ENCODE results near the gene CHMP6.
A peak's percentile ranks its signal among the peaks of the same experiment; 100 is the strongest.

CHMP6 gene

DNA sequence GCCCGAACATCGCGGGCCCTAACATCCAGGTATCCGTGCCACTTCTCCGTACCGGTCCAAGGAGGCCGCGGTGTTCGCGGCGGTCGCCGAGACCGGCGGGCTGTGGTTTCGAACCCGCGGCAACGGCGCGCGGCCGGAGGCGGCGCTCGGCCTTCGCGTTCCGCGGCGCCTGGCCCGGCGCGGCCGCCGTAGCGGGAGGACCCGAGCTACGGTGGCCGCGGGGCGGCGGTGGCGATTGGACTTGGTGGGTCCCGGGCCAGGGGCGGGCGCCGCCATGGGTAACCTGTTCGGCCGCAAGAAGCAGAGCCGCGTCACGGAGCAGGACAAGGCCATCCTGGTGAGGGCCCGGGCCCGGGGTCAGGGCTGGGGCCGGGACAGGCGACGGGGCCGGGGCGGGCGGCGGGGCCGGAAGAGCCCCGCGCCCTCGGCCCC, at the start of gene CHMP6:
TSS of gene CHMP6 (plus strand) at position 197 of the 432 bp plus-strand sequence. CDS start at position 275, 78 bp downstream.
- peak; percentile 58 to 64 for ATAC-seq

DNA sequence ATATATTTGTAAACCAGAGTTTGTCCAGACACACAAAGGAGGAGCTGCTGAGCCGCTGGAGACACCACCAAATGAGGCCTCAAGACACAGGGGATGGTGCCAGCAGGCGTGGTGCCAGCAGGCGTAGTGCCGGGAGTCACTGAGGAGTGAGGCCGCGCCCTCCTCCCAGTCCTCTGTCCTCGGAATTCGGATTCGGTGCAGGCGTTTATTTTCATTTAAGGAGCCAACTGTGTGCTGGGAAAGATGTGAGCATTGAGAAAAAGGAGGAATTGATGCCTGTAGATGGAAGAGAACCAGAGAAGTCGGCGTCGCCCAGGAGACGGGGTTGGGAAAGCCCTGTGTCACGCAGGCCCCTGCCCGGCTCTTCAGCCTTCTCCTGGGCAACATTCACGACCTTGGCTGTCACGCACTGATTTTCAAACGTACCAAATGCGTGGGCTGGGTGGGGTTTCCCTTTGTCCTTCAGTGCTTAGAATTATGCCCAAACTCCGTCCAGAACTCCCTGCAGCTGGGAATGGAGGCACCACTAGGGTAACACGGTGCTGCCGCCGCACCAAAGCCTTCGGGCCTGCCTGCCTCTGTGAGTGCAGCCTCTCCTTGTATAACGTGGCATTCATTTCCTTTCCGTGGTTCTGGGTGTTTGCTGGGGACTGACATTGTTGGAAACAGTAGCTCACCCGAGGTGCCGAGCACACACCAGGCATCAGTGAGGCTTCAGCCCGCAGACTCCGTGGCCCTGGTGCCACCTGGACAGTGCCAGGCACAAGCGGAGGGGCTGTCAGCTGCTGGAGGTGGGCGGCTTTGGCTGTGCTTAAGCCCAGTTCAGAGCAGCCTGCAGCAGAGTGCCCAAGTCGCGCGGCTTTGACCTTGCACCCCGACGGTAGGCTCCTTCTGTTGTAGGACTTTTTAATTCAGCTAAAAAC, 49.0 kb upstream of the CHMP6 start:
- no peak for ATAC-seq

DNA sequence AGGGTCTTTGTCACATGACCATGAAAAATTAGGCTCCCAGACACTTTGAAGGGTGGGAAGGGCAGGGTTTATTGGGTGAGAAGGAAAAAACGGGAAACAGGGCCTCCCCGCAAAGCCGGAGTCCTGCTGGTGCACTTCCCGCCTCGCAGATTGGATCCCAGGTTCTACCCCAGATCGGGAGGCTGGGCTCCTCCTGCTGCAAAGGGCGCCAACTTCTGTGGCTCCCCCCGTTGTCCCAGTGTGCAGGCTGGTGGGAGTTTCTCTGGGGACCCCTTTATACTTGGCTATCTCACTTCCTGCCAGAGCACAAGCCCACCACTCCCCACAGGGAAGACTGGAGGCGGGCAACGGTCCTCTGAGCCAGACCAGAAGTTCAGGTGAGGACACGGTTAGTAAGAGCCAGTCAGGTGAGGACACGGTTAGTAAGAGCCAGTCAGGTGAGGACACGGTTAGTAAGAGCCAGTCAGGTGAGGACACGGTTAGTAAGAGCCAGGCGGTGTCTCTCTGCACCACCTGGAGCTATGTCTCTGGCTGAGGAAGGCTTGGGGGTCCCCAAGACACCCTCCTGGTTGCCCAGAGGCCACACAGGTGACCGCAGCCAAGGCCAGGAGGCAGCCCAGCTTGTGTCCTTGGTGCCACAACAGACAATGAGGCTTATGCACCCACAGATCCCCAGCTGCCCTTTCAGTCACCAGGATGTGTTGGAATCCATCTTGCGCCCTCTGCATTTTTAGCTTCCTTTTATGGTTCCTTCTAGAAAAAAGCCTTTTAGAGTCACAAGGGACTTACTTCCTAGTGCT, 48.1 kb upstream of the CHMP6 start:
- no peak for ATAC-seq

DNA sequence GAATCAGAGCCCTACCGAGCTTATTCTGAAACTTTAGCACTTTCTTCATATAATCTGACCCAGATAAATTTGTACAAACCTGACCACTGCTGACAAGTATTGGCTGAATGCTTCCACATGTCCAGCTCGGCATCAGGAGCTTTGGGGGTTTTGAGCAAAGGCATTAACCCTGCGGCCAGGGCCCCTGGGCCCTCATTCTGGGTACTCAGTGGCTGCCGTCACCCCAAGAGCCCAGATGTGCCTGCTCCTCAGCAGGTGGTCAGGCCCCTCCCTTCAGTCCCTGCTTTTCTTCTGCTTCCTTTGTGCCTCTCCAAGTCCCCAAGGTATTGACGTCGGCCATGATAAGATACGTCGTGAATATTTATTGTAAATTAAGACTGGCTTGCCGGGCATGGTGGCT, 47.3 kb upstream of the CHMP6 start:
- no peak for ATAC-seq

DNA sequence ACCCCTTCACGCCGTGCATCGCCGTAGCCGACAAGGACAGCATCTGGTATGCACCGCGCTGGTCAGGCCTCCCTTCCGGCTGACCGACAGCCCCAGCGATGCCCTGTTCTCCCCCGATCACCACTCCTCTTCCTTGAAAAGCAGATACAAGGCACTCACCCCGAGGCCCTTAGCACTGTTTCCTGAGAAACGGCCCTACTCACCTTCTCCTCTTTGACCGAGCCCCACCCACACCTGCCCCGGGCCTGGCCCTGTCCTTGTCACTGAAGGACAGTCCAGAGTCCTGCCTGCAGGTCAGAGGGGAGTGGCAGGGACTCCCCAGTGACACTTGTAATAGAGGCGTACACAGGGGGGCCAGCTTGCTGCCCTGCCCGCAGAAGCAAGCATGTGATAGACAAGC, 45.9 kb upstream of the CHMP6 start:
- ATAC-seq, result no peak

DNA sequence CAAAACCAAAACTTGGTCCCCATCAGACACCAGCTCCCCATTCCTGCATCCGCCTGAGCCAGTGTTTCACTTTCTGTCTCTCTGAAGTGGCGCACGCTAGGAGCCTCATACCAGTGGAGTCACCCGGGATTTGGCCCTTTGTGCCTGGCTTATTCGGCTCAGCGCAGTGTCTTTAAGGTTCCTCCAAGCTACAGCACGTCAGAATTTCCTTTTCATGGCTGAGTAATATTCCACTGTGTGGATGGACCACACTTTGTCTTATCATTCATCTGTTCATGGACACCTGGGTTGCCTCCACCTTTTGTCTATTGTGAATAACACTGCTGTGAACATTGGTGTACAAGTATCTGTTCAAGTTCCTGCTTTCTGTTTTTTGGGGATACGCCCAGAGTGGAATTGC, 45.2 kb upstream of the CHMP6 start:
- ATAC-seq, result no peak

DNA sequence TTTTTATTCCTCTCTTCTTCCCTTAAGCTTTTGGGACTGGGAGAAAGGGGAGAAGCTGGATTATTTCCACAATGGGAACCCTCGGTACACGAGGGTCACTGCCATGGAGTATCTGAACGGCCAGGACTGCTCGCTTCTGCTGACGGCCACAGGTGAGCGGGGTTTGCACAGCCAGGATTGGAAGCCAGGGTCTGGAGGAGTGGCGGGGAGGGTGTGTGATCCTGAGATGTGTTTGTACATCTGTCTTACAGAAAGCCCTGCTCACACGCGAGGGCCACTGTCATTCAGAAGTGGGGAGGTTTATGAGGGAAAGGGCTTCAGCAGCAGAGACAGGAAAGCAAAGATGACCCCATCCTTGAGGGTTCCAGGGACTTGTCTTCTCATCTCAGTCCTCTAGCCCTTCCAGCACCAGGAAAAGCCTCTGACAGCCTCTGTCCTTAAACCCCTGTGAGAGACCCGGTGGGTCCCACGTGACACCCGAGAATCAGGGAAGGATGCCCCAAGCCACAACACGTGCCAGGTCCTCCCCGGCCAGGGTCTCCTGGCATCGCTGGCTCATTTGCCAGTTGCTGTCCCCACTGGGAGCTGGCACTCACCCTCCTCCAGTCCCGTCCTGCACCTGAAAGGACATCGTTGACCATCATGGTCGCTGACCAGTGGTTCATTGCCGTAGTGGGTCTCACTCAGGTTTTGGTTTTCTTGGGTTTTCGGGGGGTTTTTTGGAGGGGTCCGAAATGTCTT, 44.3 kb upstream of the CHMP6 start:
- ATAC-seq, result no peak

DNA sequence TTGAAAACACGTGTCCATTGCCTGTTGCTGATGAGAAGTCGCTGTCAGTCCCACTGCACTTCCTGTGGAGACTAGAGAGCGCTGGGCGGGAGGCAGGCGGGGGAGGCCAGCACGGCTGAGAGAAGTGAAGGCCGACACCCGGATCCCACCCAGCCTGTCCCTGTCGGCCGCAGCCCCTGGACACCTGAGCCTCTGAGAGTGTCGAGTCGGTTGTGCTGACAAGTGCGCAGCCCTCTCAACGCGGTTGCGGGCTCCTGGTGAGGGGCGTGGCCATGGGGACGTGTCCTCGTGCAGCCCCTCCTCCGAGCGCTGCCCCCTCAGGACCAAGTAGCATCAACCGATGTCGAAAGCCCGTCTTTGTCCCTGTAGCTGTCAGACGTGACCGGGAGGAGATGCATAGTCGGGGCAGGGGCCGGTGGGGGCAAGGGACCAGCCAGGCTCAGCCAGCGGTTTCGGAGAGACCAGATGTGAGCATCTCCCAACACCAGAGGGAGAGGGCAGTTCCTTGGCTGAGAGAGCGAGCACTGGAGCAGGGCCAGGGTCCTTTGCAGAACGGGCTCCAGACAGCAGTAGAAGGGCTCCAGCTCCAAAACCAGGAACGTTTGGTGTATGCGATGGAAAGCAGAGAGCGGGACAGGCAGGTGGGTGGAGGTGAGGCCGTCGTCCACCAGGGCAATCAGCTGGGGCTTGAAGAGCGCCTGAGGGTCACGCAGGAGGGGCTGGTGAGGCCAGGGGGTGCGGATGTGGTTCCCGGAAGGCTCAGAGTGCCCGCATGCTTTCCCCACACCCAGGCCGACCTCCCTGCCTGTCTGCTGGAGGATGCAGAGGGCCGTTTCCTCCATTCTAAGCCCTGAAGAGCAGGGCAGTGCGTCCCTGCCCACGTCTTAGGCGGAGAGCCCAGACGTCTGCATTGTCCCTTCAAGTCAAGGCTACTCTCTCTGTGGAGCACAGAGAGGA, 43.3 kb upstream of the CHMP6 start:
- no peak for ATAC-seq

DNA sequence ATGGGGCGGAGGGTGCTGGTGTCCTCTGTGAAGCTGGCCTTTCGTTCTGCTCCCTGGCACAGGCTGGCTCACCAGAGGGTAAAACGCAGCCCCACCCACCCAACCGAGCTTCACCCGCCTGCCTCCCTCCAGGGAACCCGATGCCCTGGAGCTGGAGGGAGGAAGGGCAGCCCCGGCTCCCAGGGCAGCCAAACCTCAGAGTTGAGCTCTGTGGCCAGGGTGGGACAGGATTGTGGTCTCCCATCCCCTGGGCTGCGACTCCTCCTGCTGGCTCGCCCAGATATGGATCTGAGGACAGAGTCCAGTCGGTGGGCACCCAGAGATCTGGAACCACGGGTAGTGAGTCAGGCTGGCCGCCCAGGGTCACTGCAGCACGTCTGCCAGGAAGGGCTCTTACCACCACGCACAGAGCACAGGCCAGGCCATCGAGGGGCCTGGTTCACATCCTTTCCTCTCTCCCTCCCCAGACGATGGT, 42.6 kb upstream of the CHMP6 start:
- no peak for ATAC-seq

DNA sequence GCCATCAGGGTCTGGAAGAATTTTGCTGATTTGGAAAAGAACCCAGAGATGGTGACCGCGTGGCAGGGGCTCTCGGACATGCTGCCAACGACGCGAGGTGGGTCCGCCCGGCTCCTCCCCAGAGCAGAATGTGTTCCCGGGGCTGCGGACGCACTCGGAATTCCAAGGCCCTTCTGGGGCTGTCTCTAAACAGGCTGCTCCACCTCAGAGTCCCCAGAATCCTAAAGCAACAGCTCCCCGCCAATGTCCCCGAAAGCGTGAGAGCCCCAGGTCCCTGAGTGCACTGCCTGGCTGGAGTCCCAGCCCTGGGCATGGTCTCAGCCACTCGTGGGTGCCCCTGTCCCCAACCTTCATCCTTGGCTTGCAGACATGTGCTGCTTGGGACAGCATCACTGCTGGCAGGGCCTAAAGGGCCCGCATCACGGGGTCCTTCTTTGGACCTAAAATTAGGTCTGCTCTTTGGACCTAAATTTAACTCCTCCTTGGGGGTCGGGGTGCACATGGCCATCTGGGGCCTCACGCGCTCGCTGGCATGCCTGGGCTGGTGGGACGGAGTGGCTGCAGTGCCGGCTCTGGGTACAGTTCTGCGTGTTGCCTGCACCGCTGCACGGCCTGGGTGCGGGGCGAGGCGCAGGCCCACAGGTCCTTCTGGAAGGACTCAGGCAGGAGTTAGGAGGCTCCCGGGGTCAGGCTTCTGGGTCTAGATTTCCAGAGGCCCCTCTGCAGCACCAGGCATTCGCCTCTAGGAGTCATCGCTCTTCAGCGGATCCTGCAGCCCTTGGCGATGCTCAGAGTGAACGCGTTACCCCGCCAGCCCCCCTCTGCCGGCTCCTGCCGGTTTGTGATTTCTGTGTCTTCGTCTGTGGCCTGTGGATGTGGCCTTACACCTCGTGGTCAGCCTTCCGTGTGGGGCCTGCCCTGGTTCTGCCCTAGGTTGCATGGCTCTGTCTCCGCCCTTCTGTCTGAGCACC, 41.9 kb upstream of the CHMP6 start:
- no peak for ATAC-seq

DNA sequence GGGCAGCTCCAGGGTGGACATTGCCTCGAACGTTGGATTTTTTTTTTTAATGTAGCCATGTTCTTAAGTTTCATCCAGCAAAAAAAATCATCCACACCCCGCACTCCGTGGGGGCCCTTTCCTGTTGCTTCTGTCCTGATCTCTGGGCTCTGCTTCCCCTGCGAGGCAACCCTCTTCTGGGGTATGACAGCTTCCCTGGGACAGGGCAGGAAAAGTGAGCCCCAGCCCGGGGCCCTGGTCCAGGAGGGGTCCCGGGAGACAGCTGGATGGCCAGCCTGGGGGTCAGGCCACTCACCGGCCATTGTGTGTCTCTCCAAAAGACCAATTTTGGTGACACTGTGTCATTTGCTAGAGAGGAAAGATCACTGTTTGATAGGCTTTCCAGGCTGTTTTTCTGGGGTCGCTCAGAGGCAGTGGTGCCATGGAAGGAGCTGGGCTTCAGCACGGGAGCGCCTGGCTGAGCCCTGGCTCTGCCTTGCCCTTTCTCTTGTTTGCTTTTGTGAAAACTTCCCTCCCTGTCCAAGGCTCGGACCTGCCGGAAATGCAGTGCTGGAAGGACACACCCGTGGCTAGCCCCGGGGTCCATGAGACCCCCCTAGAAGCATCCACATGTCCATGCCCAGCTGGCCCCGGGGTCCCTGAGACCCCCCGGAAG, 41.0 kb upstream of the CHMP6 start:
- ATAC-seq, result no peak

DNA sequence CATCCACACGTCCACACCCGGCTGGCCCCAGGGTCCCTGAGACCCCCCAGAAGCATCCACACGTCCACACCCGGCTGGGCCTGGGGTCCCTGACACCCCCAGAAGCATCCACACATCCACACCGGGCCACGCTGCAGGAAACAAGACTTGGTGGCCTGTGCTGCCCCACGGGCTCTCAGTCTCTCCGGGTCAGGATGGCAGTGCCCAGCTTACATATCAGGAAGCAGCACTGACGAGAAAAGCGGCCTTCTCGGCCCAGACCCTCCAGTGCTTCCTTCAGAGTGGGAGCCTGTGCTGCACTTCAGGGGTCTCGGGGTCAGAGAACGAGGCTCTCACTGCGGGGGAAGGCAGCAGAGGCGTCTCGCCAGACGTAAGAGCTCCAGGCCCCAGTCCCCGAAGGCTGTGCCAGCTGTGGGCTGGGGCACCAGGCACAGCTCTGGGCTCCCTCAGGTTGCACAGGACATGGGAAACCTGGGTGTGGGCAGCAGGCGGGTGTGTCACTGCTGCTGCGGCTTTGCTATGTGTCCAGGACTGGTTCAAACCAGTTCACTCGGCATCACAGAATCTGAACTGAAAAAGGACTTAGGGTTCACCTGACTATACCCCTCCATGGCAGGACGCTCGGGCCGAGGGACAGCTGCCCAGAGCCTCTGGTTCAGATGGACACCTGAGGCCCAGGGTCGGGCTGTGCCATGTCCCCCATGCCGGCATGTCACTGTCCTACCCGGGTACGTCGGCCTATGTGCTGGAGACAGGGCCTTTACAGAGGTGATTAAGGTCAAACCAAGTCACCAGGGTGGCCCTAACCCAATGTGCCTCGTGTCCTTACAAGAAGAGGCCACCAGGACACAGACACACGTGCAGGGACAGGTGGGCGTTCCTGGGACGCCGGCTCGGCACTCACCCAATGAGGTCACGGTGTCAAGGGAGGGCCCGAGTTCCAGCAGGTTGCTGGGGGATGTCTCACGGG, 40.2 kb upstream of the CHMP6 start:
- ATAC-seq, result no peak

DNA sequence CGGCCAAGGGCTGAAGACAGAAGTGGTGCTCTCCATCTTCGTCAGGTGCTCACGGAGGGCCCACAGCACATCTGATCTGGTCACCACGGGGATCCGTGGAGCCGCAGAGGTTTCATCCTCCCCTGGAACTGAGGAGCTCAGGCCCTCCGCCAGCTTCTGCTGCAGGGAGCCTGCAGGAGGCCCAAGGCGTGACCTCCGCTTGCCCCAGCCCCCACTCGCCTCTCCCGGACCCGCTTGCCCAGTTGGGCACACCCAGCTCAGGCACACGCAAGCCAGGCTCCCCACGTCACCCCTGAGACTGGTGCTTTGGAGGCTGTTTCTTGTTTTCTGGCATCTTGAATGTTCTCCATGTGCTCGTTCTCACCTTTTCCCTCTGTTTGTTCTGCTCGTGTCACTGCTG, 39.4 kb upstream of the CHMP6 start:
- ATAC-seq, result no peak

DNA sequence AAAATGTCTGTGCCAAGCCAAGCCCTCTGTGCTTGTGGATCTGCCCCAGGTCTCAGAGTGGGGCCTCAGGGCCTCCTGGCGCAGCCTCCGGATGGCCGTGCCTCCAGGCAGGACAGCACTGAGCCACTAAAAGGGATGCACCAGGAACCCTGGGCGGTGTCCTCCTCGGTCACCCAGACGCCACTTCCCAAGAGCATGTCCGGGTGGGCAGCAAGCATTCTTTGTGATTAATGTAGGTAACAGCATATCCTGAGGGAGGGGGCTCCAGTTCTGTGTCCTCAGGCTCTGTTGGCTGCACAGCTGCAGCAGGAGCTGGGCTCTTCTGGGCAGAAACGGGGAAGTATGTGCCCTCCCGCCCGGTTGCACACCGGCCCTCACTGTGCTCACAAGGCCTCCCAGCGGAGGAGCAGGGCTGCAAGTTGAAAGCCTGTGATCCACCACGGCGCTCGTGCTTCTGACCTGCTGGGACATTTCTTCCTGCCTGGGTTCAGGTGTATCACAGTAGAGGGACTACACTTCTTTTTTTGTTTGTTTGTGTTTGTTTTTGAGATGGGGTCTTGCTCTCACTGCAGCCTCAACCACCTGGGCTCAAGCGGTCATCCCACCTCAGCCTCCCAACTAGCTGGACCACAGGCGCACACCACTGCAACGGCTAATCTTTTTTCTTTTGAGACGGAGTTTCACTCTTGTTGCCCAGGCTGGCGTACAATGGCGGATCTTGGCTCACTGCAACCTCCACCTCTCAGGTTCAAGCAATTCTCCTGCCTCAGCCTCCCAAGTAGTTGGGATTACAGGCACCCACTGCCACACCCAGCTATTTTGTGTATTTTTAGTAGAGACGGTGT, 37.9 kb upstream of the CHMP6 start:
- ATAC-seq, result no peak

DNA sequence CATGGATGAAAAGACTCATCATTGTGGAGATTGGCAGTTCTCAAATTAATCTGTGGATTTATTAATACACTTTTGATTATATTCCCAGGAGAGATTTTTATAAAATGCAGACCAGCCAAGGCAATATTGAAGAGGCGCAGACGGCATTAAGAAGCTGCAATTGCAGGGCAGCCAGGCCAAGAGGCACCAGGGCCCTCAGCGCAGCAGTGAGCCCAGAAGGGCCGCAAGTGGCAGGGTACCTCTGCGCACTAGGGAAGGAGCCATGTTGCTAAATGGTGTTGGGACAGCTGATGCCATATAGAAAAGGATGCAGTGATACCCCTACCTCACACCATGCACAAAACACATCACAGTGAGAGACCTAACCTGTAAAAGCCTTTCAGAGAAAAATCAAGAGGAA, 36.6 kb upstream of the CHMP6 start:
- ATAC-seq, result no peak

DNA sequence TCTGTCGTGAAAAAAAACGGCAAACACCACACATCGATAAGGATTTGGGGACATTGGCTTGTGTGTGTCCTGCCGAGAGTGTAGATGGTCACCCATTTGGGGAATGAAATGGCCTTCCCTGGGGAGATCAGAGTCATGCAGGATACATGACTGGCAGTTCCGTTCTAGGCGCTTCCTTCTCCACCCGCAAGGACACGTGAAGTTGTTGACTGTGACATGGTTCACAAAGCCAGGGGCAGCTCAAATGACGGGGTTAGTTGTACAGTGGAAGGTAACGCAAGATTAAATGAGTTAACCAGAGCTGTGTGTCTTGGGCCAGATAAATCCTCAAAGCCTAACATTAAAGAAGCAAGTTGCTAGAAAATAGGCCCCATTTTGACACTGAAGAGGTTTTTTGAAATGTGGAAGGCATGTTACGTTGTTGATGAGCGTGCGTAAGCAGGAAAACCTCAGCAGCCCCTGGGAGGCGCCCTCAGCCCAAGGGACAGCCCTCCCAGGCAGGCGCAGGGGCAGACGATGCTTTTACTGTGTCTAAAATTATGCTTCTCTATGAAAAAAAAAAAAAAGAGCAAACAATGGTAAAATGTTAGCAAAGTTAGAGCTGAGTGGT, 35.9 kb upstream of the CHMP6 start:
- no peak for ATAC-seq

Measured in activated CD4-positive, CD25-positive, alpha-beta regulatory T cell treated with anti-CD3 and anti-CD28 coated beads, Interleukin-2, amount 50 U/mL, for 24 hours (primary cell).